HG02973 (cell line): ENCODE results near the gene RTN4RL1.

Experiments
- ATAC-seq: cut with Tn5 transposase; IDR thresholded peaks from one replicate; pipeline ENCODE4 v1.9.1; 2021; ENCODE audit warnings: moderate library complexity; ENCODE audit not compliant: unreplicated experiment

RTN4RL1 gene

DNA sequence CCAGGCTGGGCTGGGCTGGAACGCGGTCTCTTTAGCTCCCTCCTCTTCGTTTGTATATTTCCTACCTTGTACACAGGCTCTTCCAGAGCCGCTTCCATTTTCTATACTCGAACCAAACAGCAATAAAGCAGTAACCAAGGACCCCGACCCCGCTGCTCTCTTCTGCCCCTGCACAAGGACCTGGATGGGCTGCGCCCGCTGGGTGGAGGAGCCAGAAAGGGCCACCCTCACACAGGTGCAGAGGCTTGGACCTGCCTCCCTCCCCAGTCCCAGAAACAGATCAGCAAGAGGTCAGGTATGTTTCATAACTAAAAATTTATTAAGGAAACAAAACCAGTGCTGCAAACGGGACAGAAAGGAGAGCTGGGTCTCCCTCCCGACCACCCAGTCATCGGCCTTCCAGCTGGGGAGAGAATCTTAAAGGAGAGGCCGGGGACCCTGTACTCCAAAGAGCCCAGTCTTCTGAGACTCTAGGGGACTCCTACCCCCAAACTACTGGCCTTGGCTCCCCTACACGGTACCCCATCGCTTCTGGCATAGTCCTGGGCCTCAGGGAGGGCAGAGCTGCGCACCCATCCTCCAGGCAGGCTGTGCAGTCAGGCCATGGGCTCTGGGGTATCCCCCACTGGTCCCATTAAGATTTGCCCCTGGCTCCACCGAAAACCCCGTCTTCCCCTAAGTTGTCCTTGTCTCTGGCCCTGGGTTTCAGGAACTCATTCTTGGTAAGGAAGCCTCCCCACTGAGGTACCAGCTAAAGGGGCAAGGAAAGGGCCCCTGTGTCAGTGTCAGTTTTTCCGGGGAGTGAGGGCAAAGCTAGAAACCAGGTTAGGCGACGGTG lies 34.6 kb upstream of the RTN4RL1 start:
- ATAC-seq: no peak

DNA sequence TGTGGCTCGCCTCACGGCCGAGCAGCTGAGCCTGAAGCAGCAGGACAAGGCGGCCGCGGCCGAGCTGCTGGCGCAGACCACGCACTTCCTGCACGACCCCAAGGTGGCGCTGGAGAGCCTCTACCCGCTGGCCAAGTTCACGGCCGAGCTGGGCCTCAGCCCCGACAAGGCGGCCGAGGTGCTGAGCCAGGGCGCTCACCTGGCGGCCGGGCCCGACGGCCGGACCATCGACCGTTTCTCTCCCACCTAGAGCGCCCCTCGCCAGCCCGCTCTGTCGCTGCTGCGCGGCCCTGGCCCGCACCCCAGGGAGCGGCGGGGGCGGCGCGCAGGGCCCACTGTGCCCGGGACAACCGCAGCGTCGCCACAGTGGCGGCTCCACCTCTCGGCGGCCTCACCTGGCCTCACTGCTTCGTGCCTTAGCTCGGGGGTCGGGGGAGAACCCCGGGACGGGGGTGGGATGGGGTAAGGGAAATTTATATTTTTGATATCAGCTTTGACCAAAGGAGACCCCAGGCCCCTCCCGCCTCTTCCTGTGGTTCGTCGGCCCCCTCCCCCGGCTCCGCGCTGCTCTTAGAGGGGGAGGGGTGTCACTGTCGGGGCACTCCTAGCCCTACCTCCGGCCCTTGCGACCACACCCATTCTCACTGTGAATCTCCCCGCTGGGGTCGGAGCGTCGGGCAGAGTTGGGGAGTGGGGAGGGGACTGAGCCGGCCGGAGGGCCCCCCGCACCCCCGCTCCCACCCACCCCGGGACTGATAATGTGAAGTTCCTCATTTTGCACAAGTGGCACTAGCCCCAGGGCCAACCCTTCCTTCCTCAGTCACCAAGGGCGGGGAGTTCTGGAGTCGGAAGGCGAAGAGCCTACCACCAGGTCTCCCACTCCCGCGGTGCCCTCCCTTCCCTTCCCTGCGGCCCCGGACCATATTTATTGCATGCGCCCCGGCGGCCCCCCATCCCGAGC lies 33.7 kb upstream of the RTN4RL1 start:
- no peak for ATAC-seq

DNA sequence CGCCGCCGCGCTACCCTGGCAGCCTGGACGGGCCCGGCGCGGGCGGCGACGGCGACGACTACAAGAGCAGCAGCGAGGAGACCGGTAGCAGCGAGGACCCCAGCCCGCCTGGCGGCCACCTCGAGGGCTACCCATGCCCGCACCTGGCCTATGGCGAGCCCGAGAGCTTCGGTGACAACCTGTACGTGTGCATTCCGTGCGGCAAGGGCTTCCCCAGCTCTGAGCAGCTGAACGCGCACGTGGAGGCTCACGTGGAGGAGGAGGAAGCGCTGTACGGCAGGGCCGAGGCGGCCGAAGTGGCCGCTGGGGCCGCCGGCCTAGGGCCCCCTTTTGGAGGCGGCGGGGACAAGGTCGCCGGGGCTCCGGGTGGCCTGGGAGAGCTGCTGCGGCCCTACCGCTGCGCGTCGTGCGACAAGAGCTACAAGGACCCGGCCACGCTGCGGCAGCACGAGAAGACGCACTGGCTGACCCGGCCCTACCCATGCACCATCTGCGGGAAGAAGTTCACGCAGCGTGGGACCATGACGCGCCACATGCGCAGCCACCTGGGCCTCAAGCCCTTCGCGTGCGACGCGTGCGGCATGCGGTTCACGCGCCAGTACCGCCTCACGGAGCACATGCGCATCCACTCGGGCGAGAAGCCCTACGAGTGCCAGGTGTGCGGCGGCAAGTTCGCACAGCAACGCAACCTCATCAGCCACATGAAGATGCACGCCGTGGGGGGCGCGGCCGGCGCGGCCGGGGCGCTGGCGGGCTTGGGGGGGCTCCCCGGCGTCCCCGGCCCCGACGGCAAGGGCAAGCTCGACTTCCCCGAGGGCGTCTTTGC lies 32.8 kb upstream of the RTN4RL1 start:
- ATAC-seq: no peak

DNA sequence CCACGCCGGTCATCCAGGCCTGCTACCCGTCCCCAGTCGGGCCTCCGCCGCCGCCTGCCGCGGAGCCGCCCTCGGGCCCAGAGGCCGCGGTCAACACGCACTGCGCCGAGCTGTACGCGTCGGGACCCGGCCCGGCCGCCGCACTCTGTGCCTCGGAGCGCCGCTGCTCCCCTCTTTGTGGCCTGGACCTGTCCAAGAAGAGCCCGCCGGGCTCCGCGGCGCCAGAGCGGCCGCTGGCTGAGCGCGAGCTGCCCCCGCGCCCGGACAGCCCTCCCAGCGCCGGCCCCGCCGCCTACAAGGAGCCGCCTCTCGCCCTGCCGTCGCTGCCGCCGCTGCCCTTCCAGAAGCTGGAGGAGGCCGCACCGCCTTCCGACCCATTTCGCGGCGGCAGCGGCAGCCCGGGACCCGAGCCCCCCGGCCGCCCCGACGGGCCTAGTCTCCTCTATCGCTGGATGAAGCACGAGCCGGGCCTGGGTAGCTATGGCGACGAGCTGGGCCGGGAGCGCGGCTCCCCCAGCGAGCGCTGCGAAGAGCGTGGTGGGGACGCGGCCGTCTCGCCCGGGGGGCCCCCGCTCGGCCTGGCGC lies 32.1 kb upstream of the RTN4RL1 start:
- ATAC-seq: no peak

DNA sequence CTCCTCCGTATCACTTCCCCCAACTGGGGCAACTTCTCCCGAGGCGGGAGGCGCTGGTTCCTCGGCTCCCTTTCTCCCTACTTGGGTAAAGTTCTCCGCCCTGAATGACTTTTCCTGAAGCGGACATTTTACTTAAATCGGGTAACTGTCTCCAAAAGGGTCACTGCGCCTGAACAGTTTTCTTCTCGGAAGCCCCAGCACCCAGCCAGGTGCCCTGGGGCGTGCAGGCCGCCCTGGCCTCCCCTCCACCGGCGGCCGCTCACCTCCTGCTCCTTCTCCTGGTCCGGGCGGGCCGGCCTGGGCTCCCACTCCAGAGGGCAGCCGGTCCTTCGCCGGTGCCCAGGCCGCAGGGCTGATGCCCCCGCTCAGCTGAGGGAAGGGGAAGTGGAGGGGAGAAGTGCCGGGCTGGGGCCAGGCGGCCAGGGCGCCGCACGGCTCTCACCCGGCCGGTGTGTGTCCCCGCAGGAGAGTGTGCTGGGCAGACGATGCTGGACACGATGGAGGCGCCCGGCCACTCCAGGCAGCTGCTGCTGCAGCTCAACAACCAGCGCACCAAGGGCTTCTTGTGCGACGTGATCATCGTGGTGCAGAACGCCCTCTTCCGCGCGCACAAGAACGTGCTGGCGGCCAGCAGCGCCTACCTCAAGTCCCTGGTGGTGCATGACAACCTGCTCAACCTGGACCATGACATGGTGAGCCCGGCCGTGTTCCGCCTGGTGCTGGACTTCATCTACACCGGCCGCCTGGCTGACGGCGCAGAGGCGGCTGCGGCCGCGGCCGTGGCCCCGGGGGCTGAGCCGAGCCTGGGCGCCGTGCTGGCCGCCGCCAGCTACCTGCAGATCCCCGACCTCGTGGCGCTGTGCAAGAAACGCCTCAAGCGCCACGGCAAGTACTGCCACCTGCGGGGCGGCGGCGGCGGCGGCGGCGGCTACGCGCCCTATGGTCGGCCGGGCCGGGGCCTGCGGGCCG lies 31.4 kb upstream of the RTN4RL1 start:
- ATAC-seq: no peak

DNA sequence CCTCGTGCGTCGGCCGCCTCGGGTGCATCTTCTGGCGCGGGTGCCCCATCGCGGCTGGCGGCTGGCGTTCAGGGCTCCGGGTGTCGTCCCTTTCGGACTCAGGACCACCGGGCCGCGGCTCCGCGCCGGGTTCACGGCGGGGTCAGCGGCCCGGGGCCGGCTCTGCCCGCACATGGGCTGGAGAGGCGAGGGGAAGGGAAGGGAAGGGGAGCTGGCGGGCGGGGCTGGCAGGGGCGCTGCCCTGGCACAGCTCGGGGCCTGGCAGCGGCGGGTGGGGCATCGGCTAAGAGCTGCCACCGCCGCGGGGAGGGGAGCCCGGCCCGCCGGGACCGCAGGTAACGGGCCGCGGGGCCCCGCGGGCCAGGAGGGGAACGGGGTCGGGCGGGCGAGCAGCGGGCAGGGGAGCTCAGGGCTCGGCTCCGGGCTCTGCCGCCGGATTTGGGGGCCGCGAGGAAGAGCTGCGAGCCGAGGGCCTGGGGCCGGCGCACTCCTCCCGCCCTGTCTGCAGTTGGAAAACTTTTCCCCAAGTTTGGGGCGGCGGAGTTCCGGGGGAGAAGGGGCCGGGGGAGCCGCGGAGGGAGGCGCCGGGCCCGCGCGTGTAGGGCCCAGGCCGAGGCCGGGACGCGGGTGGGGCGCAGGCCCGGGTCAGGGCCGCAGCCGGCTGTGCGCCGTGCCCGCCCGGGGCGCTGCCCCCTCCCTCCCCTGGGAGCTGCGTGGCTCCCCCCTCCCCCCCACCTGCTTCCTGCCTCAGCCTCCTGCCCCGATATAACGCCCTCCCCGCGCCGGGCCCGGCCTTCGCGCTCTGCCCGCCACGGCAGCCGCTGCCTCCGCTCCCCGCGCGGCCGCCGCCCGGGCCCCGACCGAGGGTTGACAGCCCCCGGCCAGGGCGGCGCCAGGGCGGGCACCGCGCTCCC lies 30.4 kb upstream of the RTN4RL1 start:
- ATAC-seq: no peak

DNA sequence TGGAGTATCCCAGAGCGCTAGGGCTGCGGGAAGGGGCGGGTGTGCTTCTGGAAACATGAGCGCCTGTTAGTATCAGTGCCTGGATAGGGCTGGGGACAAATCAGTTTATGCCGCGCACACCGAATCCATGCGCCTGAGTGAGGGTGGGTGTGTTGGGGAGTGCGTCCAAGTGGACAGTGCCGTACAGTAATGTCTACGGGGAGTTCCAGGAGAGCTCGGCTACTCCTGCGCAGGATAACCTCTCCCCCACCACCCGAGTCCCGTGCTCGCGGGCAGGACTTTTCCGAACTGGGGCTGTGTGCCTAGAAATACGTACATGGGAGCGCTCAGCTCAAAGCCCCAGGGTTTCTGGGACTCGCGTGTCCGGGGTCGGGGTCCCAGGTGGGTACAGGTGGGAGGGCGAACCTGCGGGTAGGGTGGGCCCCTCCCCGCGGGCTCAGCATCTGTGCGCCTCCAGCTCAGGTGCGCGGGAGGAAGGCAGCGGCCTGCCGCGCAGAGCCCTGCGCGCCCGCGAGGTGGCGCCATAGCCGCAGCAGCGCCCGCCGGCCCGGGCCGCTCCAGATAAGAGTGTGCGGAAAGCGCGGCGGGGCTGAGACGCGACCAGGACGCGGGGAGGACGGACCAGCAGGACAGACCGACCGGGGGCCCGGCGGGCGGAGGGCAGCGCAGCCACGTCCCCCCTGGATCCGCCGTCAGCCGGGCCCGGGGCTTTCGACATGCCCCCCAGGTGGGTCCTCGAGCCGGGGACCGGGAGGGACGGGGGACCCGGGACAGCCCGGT lies 29.6 kb upstream of the RTN4RL1 start, which contains the start of gene HIC1:
Gene HIC1 (plus strand): TSS at position 592 of the 780 bp plus-strand sequence. CDS start 1,588 bp downstream, outside the sequence.
- ATAC-seq: peak; percentile 28

DNA sequence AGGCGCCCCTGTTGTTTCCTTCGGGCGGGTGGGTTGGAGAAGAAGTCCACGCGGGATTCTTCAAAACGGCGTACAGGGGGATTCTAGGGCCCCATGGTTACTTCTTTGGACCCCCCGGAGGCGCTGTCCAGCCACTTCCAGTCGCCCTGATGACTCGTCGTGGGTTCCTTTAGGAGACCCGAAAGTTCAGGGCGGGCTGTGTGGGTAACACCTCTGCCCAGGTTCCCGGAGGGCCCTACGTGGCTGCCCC lies 29.1 kb upstream of the RTN4RL1 start:
- no peak for ATAC-seq

DNA sequence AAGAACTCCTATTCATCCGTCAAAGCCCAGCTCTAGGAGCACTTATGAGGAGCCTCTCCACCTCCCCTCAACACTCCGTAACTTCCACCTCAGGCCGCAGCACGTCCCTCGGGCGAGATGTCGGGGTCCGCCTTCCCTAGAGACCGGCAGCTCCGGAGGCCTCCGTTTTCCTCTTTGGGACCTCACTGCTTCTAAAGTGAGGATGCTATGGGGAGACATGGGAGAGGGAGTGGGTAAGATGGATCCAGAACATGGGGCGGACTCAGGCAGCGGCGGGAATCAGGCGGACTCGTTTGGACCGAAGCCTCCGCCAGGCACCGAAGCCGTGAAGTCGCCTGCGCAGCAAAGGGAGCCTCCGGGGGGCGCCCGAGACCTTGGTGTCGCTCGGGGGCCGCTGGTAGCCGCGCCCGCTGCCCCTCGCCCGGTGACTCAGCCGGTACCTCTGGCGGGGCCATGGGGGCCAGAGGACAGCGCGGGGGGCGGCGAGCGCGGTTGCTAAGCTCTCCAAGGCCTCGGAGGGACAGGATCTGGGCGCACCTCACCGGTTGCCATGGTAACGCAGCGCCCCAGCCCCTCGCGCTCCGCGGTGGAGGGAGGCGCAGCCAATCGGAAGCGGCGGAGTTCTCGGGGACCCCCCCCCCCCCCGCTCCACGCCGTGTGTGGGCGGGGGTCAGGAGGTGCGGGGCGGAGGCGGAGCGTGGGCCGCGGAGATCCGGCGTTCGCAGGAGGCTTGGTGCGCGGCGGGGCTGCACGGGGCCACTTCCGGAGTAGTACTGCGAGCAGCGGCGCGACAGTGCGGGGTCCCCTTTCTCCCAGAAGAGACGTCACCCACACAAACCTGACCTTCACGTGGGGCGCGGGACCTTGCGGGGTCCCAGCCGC lies 28.5 kb upstream of the RTN4RL1 start:
- ATAC-seq: no peak

DNA sequence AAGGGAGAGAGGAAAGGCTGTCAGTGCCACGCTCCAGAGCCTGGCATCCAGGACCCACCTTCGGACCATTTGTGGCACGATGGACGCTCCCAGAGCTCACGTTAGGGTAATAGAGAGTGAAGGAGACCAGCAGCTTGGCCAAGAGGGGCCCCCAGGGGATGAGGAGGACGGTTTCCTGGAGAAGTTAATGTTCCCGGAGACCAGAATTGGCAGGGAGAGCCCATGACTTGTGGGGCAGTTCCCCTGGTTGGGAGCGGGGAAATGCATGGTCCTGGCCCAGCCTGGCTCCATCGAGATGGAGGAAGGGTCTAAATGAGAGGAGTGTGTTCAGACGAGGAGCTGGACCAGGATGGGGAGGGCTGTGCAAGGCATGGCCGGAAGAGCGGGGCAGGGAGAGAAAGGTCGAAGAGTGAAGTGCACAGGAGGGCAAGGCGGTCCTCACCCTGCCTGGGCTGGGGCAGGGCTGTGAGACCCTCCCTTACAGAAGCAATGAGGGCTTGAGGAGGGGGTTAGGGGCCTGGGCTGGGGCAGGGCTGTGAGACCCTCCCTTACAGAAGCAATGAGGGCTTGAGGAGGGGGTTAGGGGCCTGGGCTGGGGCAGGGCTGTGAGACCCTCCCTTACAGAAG lies 26.9 kb upstream of the RTN4RL1 start:
- ATAC-seq: no peak

DNA sequence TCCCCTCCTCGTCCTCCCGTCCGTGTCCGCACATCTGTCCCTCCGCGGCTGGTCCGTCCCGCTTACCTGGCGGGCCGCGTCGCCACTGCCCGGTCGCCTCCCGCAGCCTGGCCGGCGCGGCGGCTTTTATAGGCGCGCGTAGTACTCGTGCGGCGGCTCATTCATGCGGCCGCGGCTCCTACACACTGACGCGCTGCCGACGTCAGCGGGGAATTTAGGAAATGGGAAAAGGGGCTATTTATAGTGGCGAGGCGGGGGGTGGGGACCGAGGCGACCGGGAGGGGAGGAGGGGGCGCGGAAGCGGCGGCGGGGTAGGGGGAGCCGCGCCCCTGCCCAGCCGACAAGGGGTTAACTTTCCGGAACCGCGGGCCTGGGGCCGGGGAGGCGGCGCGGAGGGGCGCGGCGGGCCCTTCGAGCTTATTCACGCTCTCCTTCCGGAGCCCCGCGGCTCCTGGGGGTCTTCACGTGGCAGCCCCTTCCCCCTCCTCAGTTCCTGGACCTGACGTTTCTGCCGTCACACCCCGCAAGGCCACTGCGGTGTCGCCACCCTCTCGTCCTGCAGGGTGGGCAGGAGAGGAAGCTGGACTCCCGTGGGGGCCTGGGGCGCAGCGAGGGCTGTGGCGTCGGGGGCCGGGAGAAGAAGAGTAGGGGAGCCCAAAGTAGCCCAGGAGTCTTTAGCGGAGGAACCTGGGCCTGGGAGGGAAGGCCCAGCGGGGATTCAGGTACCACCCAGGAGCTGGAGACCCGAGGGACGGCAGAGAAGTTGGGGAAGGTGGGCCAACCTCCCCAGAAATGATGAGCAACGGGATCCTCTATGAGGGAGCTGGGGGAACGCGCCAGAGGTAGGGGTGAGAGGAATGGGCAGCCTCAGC lies 26.2 kb upstream of the RTN4RL1 start:
- no peak for ATAC-seq

DNA sequence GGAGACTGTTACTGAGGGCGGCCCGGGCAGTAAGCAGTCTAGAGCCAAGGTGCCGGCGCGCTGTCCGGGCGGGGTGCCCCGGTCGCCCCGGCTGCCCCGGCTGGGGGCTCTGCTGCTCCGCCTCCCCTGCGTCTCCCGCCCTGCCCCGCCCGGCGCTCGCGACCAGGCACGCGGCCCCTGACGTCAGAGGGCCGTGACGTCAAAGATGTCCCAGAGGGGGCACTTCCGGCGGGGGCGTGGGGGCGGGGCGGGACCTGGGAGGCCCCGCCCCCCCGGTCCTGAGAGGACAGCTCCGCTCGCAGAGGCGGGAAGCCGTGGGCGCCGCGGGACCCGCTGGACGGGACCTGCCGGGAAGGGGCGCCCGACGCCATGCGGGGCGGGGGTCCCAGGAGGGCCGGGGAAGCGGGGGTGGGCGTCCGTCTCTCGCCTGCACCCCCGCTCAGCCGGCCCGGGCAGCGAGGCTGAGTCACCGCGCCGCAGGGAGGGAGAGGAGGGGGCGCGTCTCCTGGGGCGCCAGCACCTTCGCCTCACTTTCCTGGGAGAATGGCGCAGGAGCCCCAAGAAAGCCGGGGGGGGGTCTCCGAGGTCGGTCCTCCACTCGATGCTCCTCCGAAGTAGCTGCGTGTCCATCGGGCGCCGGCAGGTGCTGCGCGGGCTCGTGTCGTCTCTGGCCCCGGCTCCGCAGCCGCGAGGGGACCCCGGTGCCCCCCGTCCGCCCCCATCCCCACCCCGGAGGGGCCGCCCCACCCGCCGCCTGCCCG lies 25.3 kb upstream of the RTN4RL1 start:
- peak; percentile 12 for ATAC-seq

DNA sequence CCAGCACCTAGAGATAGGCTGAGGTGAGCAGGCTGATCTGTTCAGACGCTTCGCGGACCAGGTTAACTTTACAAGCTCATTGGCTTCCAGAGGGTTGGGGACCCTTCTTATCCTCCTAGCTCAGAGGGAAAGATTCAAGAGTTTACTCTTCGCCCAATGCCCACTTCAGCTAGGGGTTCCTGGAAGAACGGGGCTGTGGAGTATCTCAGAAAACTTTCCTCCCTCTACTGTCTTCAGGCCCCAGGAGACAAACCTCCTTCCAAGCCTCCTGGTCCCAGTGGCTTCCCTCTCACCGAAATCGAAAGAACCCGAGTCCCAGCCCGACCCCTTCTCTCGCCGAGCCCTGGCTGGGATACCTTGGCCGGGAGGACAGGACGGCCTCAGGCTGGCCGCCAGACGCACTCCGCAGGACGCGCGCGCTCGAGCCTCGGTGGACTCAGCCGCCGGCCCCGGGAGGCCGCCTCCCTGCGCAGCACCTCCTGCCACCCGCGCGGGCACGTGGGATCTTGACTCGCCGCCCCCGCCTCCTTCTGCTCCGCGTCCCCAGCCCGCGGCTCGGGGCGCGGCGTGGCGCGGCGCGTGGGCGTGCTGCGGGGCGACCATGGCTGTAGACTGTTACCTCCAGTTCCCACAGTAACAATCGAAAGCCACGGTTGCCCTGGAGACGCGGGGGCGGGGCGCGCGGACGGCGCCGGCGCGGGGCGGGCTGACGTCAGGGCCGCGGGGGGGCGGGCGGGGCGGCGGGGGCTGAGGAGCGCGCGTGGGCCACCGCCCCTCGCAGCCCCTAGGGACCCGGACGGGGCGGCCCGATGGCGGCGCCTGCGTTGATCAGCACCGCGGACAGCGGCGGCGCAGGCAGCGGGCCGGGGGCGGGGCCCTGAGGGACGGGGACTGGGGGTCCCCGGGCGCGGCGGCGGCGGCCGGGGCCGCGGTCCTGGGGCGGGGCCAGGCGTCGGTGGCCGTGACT lies 24.5 kb upstream of the RTN4RL1 start:
- ATAC-seq: peak; percentile 37

DNA sequence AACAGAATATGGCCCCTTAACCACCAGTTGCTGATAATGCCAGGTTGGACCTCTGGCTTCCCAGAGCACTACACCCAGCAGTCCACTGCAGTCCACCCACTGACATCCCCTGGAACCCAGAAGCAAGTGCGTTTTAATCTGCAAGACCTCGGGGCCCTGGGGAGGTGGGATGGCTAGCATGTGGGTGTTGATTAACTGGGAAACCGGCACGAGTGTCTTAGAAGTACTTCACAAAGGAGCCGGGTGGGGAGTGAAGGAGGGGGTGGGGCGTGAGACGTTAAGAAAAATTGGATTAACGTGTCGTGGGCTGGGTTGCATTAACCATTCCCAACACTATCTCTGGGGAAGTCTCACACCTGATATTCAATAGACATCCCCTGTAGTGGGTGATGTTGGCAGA lies 23.7 kb upstream of the RTN4RL1 start:
- ATAC-seq: no peak
